Stimulated activated CD4-positive, alpha-beta T cell treated with anti-CD3 and anti-CD28 coated beads, Interleukin-1b, Interleukin-23, amount 100 ng/mL, for 1 hour (primary cell): ENCODE data around the gene CLHC1.
"Not testable (repeated sequence)": the region's sequence is repeated elsewhere in the genome, so short reads cannot be mapped to it uniquely, and the experiment has no call there.

Experiments
- DNase-seq, 2 donors: peaks; one replicate each; pipeline ENCODE4 v3.0.0-alpha.2; 2020; ENCODE audit warnings: low read depth in 2 of 2

The CLHC1 gene

GRCh38 chr2:55153584-55154299, 78.4 kb downstream of the CLHC1 start:
- no peak for DNase-seq

- DNase-seq = no peak
These were observed 79.3 kb downstream of the CLHC1 start for GRCh38 chr2:55152475-55153412.

GRCh38 chr2:55151733-55152433, 80.2 kb downstream of the CLHC1 start:
- DNase-seq = no peak

GRCh38 chr2:55150834-55151233, 81.3 kb downstream of the CLHC1 start:
- DNase-seq = no peak

GRCh38 chr2:55148269-55148668, 83.8 kb downstream of the CLHC1 start:
- no peak for DNase-seq

- no peak for DNase-seq
These were observed 84.6 kb downstream of the CLHC1 start for GRCh38 chr2:55147531-55147930.

- DNase-seq = no peak
These were observed 85.1 kb downstream of the CLHC1 start for GRCh38 chr2:55147041-55147440.

GRCh38 chr2:55146263-55146662, 85.8 kb downstream of the CLHC1 start:
- no peak for DNase-seq

GRCh38 chr2:55144922-55145820, 86.9 kb downstream of the CLHC1 start:
- DNase-seq = no peak

- not testable (repeated sequence) for DNase-seq
These were observed 88.4 kb downstream of the CLHC1 start for GRCh38 chr2:55143706-55144105.

GRCh38 chr2:55142518-55142917, 89.6 kb downstream of the CLHC1 start:
- no peak for DNase-seq

- no peak for DNase-seq
These were observed 90.3 kb downstream of the CLHC1 start for GRCh38 chr2:55141572-55142413.

- DNase-seq = no peak
These were observed 91.5 kb downstream of the CLHC1 start for GRCh38 chr2:55140316-55141219.

GRCh38 chr2:55139305-55139704, 92.8 kb downstream of the CLHC1 start:
- DNase-seq = no peak

- no peak for DNase-seq
These were observed 93.2 kb downstream of the CLHC1 start for GRCh38 chr2:55138882-55139229.

- DNase-seq = no peak
These were observed 93.8 kb downstream of the CLHC1 start for GRCh38 chr2:55138014-55138881.

- DNase-seq = no peak
These were observed 94.8 kb downstream of the CLHC1 start for GRCh38 chr2:55137024-55137958.
